Midbrain (tissue), 1 donor: ENCODE results near the gene C1orf105.

ENCODE experiments used
- DNase-seq: peaks from one replicate; lab custom pipeline; 2025; lab: John Stamatoyannopoulos, UW

Gene C1orf105

DNA sequence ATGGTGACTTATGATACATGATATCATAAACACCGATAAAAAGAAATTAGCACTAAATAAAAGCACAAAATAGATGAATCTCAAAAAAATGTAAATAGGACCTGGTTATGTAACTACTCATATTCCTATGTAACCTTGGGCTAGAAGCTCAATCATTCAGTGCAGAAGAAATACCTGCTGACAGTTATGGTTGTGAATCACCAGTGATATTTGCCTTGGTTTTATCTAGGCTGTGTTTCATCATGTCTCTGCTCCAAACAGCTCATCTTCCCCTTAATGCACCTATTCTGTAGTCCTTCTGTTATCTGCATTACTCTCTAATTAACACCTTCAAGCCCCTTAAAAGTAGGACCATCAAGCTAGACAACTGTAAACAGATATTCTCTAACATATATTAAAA lies 39.7 kb downstream of the C1orf105 start:
- DNase-seq, result no peak

DNA sequence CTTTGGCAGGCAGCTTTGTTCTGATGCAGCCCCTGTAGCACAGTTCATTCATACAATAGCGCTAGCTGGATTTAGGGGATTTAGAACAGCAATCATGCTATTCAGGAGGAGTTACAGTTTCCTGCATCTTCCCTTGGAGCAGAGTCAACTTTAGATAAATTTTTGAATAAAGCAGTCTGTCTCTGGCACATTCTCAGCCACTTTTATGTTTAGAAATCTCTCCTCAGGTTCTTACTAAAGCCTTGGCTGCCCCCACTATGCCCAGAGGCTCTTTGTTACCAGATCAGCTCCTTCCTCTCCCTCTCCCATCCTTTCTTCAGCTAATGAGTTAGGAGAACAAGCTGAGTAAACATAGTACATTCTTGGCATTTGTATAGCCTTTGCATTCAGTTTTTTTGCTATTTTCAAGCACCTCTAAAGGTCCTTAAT lies 40.4 kb downstream of the C1orf105 start:
- DNase-seq, result no peak

- DNase-seq, result no peak
Observed at GRCh38 chr1:172465617-172466016, 45.1 kb downstream of the C1orf105 start.

DNA sequence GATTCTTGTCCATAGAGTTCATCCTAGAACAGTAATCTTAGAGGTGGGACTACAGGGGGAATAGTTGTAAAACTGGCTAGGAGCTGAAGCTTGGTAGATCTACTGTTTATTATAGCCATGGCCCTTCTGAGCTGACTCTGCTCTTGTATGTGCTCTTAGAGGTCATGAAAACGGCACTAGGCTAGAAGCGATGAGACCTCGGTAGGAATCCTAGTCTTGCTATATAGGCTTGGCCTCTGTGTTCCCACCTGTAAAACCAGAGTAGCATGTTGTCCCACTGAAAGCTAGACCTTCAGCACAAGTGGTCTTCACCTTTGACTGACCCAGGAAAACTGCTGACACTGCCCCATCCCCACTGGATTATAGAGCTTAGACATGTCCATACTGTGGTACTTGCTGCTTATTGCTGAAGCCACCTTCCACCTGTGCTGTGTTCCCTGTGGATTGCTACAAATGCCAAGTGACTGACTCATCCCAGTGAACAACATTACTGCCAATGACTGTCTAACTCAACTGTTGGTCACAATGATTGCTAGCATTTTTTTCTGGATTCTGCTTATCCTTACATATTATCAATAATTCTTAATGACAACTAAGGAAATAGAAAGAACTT lies 46.4 kb downstream of the C1orf105 start:
- DNase-seq, result no peak

GRCh38 chr1:172467446-172467845 lies 47.0 kb downstream of the C1orf105 start:
- DNase-seq, result no peak

DNA sequence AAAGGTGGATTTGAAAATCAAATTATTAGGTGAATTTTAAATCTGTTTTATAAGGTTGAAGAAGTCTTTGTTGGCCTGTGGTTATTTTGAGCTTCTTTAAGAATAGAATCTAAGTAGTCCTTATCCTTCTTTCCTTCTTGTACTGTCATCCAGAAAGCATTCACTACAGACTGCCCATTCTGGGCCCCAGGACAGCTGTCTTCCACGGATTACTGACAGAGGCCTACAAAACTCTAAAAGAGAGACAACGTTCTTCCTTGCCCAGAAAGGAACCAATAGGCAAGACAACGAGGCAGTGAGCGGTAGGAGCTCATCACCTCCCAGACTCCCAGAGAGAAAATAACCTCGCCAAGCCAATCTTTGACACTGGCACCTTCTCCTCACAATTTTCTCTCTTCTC lies 47.8 kb downstream of the C1orf105 start:
- DNase-seq, result no peak

GRCh38 chr1:172469717-172470116 lies 49.2 kb downstream of the C1orf105 start:
- no peak for DNase-seq

DNA sequence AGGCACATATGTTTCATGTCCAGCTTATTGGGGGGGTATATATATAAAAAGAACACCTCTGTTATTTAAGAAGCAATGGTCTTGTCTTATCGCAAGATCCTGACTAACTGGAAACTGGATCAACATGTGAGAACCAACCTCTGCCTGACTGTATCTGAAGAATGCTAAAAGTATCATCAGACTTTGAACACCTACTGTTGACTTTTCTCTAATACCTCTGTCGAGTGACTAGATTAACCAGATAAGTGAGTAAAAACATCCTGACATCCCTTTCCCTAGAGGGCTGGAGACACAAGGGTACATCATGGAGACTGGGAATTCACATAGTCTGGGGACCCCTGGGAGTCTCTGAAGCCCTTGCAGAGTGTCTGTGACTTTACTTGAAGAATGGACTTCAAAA lies 49.7 kb downstream of the C1orf105 start:
- DNase-seq, result no peak

DNA sequence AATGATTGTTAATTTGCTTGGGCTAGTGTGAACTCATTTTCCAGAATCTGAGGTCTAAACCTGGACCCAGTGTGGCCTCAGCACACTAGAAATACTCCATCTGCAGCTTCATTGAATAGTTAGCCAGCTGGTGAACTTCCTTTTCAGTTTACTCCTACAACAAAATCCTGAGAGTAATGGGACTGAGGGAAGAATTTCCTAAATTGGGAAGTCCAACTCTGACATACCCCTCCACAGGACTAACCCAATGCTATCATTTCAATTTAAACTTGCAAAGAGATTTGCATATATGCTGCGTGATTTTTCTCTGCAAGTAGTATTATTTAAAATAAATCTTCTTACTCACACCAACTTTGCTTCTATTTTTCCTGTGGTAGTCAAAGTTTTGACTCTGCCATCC lies 51.2 kb downstream of the C1orf105 start:
- DNase-seq, result no peak

DNA sequence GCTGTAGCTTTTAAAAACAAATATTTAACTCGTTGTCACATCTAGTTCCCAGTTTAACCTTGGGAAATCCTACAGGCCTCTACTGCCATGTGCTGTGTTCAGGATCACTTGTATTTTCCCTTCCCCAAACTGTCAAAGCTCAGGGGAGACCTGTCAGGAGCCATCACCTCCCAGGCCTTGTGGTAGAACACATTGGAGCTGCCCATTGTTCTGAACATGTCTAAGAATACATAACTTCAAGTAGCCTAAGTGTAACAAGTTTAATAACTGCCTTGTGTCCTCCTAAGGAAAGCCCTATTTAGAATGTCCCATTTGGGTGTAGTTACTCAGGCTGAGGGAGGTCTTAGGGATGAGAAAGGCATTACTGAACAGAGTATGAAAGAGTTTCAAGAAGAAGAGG lies 52.0 kb downstream of the C1orf105 start:
- no peak for DNase-seq

DNA sequence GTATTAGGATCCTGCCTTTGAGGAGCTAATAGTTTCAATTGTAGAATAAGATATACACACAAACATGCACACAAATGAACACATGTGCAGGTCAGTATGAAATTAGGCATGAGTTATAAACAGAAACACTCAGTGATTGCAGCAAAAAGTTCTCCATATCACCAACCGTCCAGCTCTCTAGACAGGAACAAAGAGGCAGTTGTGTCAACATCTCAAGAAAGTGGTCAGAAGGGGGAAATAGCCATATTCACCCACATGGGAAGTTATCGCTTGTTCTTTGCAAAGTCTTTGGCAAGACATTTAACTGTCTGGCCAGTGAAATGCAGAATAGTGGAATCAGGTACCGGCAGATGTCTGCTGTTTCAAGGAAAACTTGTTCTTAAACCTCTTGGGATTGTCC lies 52.8 kb downstream of the C1orf105 start:
- DNase-seq, result no peak

GRCh38 chr1:172473842-172474241 lies 53.4 kb downstream of the C1orf105 start:
- no peak for DNase-seq

DNA sequence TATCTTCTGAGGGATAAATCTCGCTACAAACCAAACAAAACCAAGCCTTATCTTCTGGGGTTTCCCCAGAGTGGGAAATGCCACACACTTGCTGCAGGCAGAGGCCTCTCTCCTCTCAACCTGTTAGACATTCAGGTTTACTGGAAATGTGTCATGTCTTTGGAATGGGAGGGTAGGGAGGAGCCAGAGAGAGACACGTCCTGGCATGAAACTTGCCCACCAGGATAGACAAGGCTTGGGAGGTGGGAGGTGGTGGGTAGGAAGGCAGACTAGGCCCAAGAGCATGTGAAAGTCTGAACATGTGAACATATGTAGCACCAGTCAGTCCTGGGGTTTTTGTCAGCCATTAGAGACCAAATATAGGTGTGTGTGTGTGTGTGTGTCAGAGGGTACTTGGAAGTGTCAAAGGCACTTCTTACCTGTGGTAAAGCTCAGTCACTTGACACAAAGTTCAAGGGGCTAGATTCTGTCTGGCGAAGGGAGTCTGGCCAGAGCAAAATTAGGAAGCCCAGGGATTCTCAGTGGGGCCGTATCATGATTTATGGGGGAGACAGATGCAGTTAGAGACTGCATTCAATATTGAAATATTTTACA lies 55.8 kb downstream of the C1orf105 start:
- no peak for DNase-seq

GRCh38 chr1:172477216-172477615 lies 56.7 kb downstream of the C1orf105 start:
- no peak for DNase-seq

- DNase-seq, result no peak
Observed at GRCh38 chr1:172477741-172478140, 57.3 kb downstream of the C1orf105 start.

GRCh38 chr1:172478485-172478884 lies 58.0 kb downstream of the C1orf105 start:
- DNase-seq, result no peak

- DNase-seq, result no peak
Observed at GRCh38 chr1:172480431-172480830, 59.9 kb downstream of the C1orf105 start.

DNA sequence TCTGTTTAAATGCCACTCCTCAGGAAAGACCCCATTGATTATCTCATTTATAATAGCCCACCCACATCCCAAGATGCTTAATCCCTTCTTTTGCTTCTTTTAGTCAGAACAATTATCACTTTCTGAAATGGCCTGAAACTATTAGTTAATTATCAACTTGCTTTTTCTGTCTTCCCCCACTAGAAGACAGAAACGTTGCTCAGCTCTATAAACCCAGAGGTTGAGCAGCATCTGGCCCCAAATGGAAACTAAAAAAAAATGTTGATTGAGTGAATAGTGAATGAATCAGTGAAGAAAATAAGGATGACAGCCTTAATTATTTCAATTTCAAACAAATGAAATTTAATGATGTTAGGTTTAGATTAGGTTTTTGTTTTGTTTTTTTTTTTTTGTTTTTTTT lies 61.6 kb downstream of the C1orf105 start:
- no peak for DNase-seq

DNA sequence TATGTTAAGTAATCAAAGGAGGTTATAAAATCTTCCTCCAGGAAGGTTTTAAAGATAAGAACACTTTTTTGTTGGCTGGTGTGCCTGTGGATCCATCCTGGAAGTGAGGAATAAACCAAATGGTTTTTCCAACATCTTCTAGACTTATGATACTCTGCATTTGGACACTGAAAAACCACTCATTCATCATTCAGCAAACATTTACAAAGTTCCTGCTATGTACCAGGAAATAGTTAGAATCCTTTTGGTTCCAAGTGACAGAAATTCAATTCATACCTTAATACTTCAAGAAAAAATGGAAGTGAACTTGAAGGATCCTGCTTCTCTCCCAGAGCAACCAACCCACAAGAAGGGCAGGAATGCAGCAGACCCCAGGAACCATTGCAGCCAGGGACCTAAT lies 63.0 kb downstream of the C1orf105 start:
- DNase-seq, result no peak

- no peak for DNase-seq
Observed at GRCh38 chr1:172484252-172484651, 63.8 kb downstream of the C1orf105 start.

- no peak for DNase-seq
Observed at GRCh38 chr1:172485626-172486025, 65.1 kb downstream of the C1orf105 start.

DNA sequence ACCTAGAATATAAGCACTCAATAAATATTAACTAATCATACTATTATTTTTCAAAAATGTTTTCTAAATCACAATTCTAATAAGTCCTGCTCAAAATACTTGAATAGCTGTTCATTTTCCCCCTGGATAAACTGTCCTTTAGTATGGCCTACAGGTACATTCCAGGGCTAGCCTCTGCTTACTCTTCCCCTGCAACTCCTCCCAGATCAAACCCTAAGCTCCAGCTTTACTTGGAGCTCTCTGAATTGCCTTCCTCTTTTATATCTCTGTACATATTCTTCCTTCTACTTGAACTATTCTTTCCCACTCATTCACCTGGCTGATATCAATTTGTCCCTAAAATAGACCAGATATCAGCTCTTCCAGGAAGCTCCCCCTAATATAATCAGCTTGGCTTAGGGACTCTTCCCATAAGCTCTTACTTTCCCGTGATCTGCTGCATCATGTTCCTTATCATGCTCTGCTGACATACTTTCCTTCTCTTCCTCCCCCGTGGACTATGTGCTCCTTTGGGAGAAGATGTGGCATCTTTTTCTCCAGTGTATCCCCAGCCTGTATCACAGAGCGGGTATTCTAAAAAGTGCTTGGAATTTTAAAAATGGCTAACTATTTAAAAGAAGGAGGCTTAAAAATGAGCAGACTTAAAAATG lies 66.4 kb downstream of the C1orf105 start:
- DNase-seq, result no peak

DNA sequence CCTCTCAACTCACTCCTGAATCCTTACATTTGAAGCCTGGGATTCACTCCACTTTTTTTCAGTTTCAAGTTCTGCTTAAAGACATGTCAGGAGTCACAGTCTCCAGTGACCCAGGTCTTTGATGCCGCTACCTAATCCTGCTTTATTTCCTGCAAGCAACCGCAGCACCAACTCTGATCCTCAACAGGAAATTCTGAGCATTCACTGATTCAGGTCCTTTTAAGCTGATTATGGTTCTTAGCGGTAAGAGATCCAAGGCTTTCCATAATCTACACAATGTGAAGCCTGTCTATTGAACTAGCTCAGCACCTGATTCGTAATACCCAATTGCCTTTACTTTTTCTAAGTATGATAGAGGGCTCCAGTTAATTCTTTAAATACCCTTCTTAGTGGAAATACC lies 67.1 kb downstream of the C1orf105 start:
- DNase-seq, result no peak

DNA sequence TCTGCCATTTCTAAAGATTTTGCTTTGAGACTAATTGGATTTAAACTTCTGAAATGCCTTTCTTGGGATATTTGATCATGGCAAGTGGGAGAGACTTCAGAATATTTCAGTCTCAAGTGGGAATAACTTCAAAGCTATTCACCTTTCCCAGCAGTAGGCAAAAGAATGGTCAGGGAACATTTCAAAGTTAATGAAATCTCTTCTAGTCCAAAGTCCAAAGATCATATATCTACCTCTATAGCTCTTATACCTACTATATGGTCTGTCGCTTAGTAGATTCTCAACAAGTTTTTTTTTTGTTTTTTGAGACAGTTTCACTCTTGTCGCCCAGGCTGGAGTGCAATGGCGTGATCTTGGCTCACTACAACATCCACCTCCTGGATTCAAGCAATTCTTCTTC lies 67.9 kb downstream of the C1orf105 start:
- no peak for DNase-seq
